Caco-2 (cell line): ENCODE data around the gene IFNA16. TPM values are rescaled to one million over a fixed set of nuclear protein-coding genes. Genes with fewer than 3 reads are reported as not detected.
"Not testable (repeated sequence)": the region's sequence is repeated elsewhere in the genome, so short reads cannot be mapped to it uniquely, and the experiment has no call there.

ENCODE experiments used
- BruUV-seq: library from RNA; stranded (reverse); fragments of 400-500 nt; replicated peaks from 2 replicates; lab custom pipeline; 2021; lab: Mats Ljungman, UMichigan
- CTCF ChIA-PET: fragments of 300-600 bp; sonication (Branson Sonifier 250); formaldehyde crosslinking; loops from one replicate; lab custom pipeline; 2022; ENCODE audit warnings: antibody characterized with exemption; lab: Charles Lee
- POLR2A ChIA-PET: fragments of 300-600 bp; sonication (Branson Sonifier 250); formaldehyde crosslinking; loops from one replicate; lab custom pipeline; 2022; ENCODE audit warnings: antibody characterized with exemption; lab: Charles Lee
- DNase-seq, 2 experiments: peaks; one replicate each; pipeline versions ENCODE4 v3.0.0 to v3.0.0-alpha.2; 2020 to 2022
- H3K27me3 ChIP-seq: replicated peaks from 2 replicates; pipeline ENCODE4 v1.6.0; 2011; ENCODE audit warnings: low read length; ENCODE audit not compliant: control insufficient read depth, insufficient read depth
- H3K36me3 ChIP-seq: 2 replicates; pipeline ENCODE4 v1.5.1; 2011; ENCODE audit warnings: low read length; ENCODE audit not compliant: control insufficient read depth, insufficient read depth
- H3K4me1 ChIP-seq: fragments of 250-450 bp; sonication (Bioruptor Pico); 2 replicates; pipeline ENCODE4 v1.5.1; 2020; ENCODE audit warnings: mild to moderate bottlenecking
- H3K4me3 ChIP-seq: 2 replicates; pipeline ENCODE4 v1.5.1; 2011; ENCODE audit warnings: low read depth, mild to moderate bottlenecking, control low read depth, low read length
- H3K9me3 ChIP-seq: fragments of 250-450 bp; sonication (Bioruptor Pico); 2 replicates; pipeline ENCODE4 v1.5.1; 2020; ENCODE audit warnings: mild to moderate bottlenecking, moderate library complexity
- H3K27ac Mint-ChIP-seq: one replicate; pipeline ENCODE4 v1.8.0; 2022; ENCODE audit warnings: mixed read lengths; ENCODE audit not compliant: unreplicated experiment
- H3K27me3 Mint-ChIP-seq: one replicate; pipeline ENCODE4 v1.8.0; 2022; ENCODE audit warnings: mixed read lengths; ENCODE audit not compliant: insufficient read depth, unreplicated experiment
- H3K36me3 Mint-ChIP-seq: one replicate; pipeline ENCODE4 v1.8.0; 2022; ENCODE audit warnings: mild to moderate bottlenecking, mixed read lengths; ENCODE audit not compliant: insufficient read depth, unreplicated experiment
- H3K4me1 Mint-ChIP-seq: one replicate; pipeline ENCODE4 v1.8.0; 2022; ENCODE audit warnings: low read depth, mixed read lengths; ENCODE audit not compliant: unreplicated experiment
- H3K4me3 Mint-ChIP-seq: one replicate; pipeline ENCODE4 v1.8.0; 2022; ENCODE audit warnings: mild to moderate bottlenecking, moderate library complexity, mixed read lengths; ENCODE audit not compliant: unreplicated experiment
- H3K9me3 Mint-ChIP-seq: one replicate; pipeline ENCODE4 v1.8.0; 2022; ENCODE audit warnings: mixed read lengths; ENCODE audit not compliant: unreplicated experiment
- intact Hi-C: fragments of 100-400 bp; cut with micrococcal nuclease; formaldehyde crosslinking; loops from one replicate; pipeline ENCODE4 v1.10.0; 2022; ENCODE audit not compliant: unreplicated experiment
- total RNA-seq: library from RNA; stranded (reverse); gene quantifications from 2 replicates; pipeline ENCODE4 v1.2.3, GENCODE V29; 2022
- TF ChIP-seq, protein P1 (sequence below), 2 experiments: fragments of 200-600 bp in 1 of 2; IDR thresholded peaks; 1 replicate in 1 of 2; 2 replicates in 1 of 2; pipeline versions ENCODE4 v1.5.1 to v1.8.0; 2011 to 2022; ENCODE audit warnings: antibody characterized with exemption in 1 of 2, control low read depth in 1 of 2, inconsistent platforms in 1 of 2, low read depth in 1 of 2, low read length in 1 of 2, mild to moderate bottlenecking in 1 of 2, moderate library complexity in 1 of 2; ENCODE audit not compliant: insufficient read depth in 1 of 2, severe bottlenecking in 1 of 2, unreplicated experiment in 1 of 2

The IFNA16 gene
- total RNA-seq, 1 experiment from 2014 or later = not detected

DNA sequence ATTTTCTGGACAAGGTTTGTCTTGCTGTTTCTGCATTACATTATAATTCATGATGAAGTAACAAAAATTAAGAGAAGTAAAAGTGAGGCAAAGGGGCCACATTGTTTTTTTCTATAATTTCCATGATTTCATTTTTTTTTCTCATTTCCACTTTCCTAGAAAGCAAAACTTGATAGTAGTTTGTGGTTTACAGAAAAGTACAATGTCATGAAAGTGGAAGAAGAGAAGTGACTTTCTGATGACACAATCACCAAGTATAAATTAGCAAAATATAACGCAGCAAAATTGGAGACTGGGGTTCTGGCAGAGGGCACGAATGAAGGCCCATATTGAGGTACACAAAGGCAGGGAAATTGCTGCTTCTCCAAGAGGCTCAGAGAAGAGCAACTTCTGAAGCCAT lies 27.7 kb upstream of the IFNA16 start:
- Histone ChIP-seq H3K36me3 (no peaks in the 10 kb centered on the region), H3K4me1 (no peaks in the 10 kb centered on the region), H3K27me3 (no peaks in the 10 kb centered on the region), H3K9me3 (no peaks in the 10 kb centered on the region), H3K4me3 (no peak overlapping the region)
- H3K9me3 Mint-ChIP-seq = no peaks in the 10 kb centered on the region
- TF ChIP-seq, protein P1, sequence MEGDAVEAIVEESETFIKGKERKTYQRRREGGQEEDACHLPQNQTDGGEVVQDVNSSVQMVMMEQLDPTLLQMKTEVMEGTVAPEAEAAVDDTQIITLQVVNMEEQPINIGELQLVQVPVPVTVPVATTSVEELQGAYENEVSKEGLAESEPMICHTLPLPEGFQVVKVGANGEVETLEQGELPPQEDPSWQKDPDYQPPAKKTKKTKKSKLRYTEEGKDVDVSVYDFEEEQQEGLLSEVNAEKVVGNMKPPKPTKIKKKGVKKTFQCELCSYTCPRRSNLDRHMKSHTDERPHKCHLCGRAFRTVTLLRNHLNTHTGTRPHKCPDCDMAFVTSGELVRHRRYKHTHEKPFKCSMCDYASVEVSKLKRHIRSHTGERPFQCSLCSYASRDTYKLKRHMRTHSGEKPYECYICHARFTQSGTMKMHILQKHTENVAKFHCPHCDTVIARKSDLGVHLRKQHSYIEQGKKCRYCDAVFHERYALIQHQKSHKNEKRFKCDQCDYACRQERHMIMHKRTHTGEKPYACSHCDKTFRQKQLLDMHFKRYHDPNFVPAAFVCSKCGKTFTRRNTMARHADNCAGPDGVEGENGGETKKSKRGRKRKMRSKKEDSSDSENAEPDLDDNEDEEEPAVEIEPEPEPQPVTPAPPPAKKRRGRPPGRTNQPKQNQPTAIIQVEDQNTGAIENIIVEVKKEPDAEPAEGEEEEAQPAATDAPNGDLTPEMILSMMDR (IDR thresholded peaks at IDR 0.05; ENCODE audit: insufficient read depth in 1 of 2, low read depth in 1 of 2, low read length in 1 of 2, severe bottlenecking in 1 of 2, unreplicated experiment in 1 of 2) = no peak
- no peak overlapping the region for H3K4me3 Mint-ChIP-seq
- H3K36me3 Mint-ChIP-seq = no peaks in the 10 kb centered on the region
- intact Hi-C loops = no loop called here
- DNase-seq = no peak
- H3K27me3 Mint-ChIP-seq = peaks cover 7% of the 10 kb centered on the region
- BruUV-seq = no TSS peak
- POLR2A ChIA-PET = no interaction called here
- no peaks in the 10 kb centered on the region for H3K4me1 Mint-ChIP-seq
- CTCF ChIA-PET = no interaction called here
- H3K27ac Mint-ChIP-seq = no peak overlapping the region

DNA sequence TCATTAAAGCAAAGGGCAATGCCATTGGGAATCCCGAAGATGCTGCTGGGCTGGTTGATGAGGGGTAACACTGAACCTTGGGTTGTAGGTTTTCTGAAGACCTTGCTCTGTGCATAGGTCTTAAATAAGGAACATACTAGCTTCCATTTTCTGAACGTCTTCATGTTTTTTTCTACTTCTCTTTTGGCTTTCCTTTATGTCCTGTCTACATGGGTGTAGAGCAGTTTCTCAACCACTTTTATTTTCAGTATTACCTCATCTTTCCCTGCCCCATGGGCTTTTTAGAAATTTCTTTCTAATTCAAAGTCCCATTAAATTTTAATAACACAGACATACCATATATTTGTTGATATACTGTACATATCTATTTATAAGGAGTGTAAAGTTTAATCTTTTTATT lies 22.8 kb upstream of the IFNA16 start, which contains the start of gene IFNA14:
TSS of gene IFNA14 (minus strand) at position 95 of the 400 bp plus-strand sequence. CDS start at position 25, 70 bp downstream.
- H3K27ac Mint-ChIP-seq = no peak within 1 kb of the TSS
- BruUV-seq = no TSS peak
- ChIA-PET CTCF (no interaction called here), POLR2A (no interaction called here)
- H3K4me1 ChIP-seq = no peaks in the 10 kb centered on the region
- no peaks in the 10 kb centered on the region for H3K4me1 Mint-ChIP-seq
- no peaks in the 10 kb centered on the region for H3K9me3 Mint-ChIP-seq
- H3K36me3 ChIP-seq = no peaks in the 10 kb centered on the region
- intact Hi-C loops = loop anchor here (5.0 kb wide), 1 partner anchor 547 kb away; no protein-coding TSS in a partner anchor
- no peak within 1 kb of the TSS for H3K4me3 Mint-ChIP-seq
- no peak for DNase-seq
- H3K4me3 ChIP-seq = no peak within 1 kb of the TSS
- H3K36me3 Mint-ChIP-seq = no peaks in the 10 kb centered on the region
- H3K9me3 ChIP-seq = no peaks in the 10 kb centered on the region
- no peaks in the 10 kb centered on the region for H3K27me3 ChIP-seq
- TF ChIP-seq, protein P1 (IDR thresholded peaks at IDR 0.05; ENCODE audit: insufficient read depth in 1 of 2, low read depth in 1 of 2, low read length in 1 of 2, severe bottlenecking in 1 of 2, unreplicated experiment in 1 of 2) = no peak
- H3K27me3 Mint-ChIP-seq = peaks cover 12% of the 10 kb centered on the region

DNA sequence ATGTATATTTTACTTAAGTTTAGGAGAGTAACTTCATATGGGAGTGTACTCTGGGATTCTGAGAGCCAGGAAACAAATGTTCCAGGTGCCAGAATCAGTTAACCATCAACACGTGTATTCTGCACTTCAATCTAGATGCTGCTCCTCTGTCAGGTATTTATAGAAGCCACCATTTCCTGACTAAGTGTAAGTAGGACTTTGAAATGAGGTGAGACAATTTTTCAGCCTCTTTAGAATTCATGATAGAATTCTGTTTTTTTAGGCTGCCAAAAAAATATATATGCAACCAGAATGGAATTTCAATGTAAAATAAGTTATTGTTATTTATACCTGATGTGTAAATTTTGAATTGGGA lies 19.2 kb upstream of the IFNA16 start:
- H3K9me3 ChIP-seq, BruUV-seq, POLR2A ChIA-PET, H3K4me3 Mint-ChIP-seq, DNase-seq, H3K36me3 Mint-ChIP-seq, H3K4me1 ChIP-seq, H3K36me3 ChIP-seq, H3K27me3 ChIP-seq, H3K27ac Mint-ChIP-seq, H3K4me3 ChIP-seq, H3K4me1 Mint-ChIP-seq, H3K9me3 Mint-ChIP-seq: not testable (repeated sequence)
- peaks cover 11% of the 10 kb centered on the region for H3K27me3 Mint-ChIP-seq
- CTCF ChIA-PET = interaction anchor here (0.6 to 1.3 kb wide), 6 partner anchors 15 to 219 kb away, joined by 3 to 6 read pairs (median 4); no protein-coding TSS in a partner anchor
- intact Hi-C loops = loop anchor here (5.0 kb wide), 1 partner anchor 551 kb away; no protein-coding TSS in a partner anchor
